ENCODE results near the gene ZNF789.
"Not testable (repeated sequence)": the region's sequence is repeated elsewhere in the genome, so short reads cannot be mapped to it uniquely, and the experiment has no call there.

The ZNF789 gene

GRCh38 chr7:99472561-99473314, at the start of gene ZNF789:
Gene ZNF789 (plus strand): TSS chr7:99472890. CDS start chr7:99476457, 3,567 bp downstream.
- DNase-seq (ENCODE audit: low read depth in 1 of 2, low spot score in 1 of 2) = peak; percentile 95 to 97

- no peak for DNase-seq (ENCODE audit: low read depth in 1 of 2, low spot score in 1 of 2)
These were observed 47.6 kb upstream of the ZNF789 start for GRCh38 chr7:99424932-99425730.

GRCh38 chr7:99428972-99429566, 43.6 kb upstream of the ZNF789 start:
- DNase-seq (ENCODE audit: low read depth in 1 of 2, low spot score in 1 of 2) = no peak

GRCh38 chr7:99429756-99430155, 42.9 kb upstream of the ZNF789 start:
- no peak for DNase-seq (ENCODE audit: low read depth in 1 of 2, low spot score in 1 of 2)

- not testable (repeated sequence) for DNase-seq (ENCODE audit: low read depth in 1 of 2, low spot score in 1 of 2)
These were observed 40.7 kb upstream of the ZNF789 start for GRCh38 chr7:99431756-99432540.

GRCh38 chr7:99433158-99433557, 39.5 kb upstream of the ZNF789 start:
- no peak for DNase-seq (ENCODE audit: low read depth in 1 of 2, low spot score in 1 of 2)

GRCh38 chr7:99437946-99438572, 34.6 kb upstream of the ZNF789 start:
- DNase-seq (ENCODE audit: low read depth in 1 of 2, low spot score in 1 of 2) = no peak

- DNase-seq (ENCODE audit: low read depth in 1 of 2, low spot score in 1 of 2) = peak; percentile 82 to 88
These were observed 33.9 kb upstream of the ZNF789 start, which contains the start of the genes CPSF4 and PTCD1 for GRCh38 chr7:99438573-99439480. Gene CPSF4 (plus strand): TSS chr7:99438943. CDS start chr7:99439083, 140 bp downstream. Gene PTCD1 (minus strand): TSS chr7:99438798. CDS start chr7:99435242, 3,556 bp downstream.

- DNase-seq (ENCODE audit: low read depth in 1 of 2, low spot score in 1 of 2) = no peak
These were observed 32.5 kb upstream of the ZNF789 start for GRCh38 chr7:99440195-99440594.

GRCh38 chr7:99446096-99446495, 26.6 kb upstream of the ZNF789 start:
- no peak for DNase-seq (ENCODE audit: low read depth in 1 of 2, low spot score in 1 of 2)

- DNase-seq (ENCODE audit: low read depth in 1 of 2, low spot score in 1 of 2) = no peak
These were observed 24.7 kb upstream of the ZNF789 start for GRCh38 chr7:99447943-99448342.

GRCh38 chr7:99448855-99449254, 23.8 kb upstream of the ZNF789 start:
- no peak for DNase-seq (ENCODE audit: low read depth in 1 of 2, low spot score in 1 of 2)

- DNase-seq (ENCODE audit: low read depth in 1 of 2, low spot score in 1 of 2) = no peak
These were observed 23.4 kb upstream of the ZNF789 start for GRCh38 chr7:99449326-99449725.

- DNase-seq (ENCODE audit: low read depth in 1 of 2, low spot score in 1 of 2) = no peak
These were observed 20.8 kb upstream of the ZNF789 start for GRCh38 chr7:99451936-99452335.

- no peak for DNase-seq (ENCODE audit: low read depth in 1 of 2, low spot score in 1 of 2)
These were observed 20.1 kb upstream of the ZNF789 start for GRCh38 chr7:99452541-99452940.

- DNase-seq (ENCODE audit: low read depth in 1 of 2, low spot score in 1 of 2) = no peak
These were observed 19.6 kb upstream of the ZNF789 start for GRCh38 chr7:99453105-99453504.

- DNase-seq (ENCODE audit: low read depth in 1 of 2, low spot score in 1 of 2) = no peak
These were observed 16.8 kb upstream of the ZNF789 start for GRCh38 chr7:99455874-99456273.

- no peak for DNase-seq (ENCODE audit: low read depth in 1 of 2, low spot score in 1 of 2)
These were observed 16.4 kb upstream of the ZNF789 start for GRCh38 chr7:99456288-99456687.

GRCh38 chr7:99457050-99457649, 15.5 kb upstream of the ZNF789 start:
- DNase-seq (ENCODE audit: low read depth in 1 of 2, low spot score in 1 of 2) = no peak
